ENCODE data around the gene ACP6.

Gene ACP6

DNA sequence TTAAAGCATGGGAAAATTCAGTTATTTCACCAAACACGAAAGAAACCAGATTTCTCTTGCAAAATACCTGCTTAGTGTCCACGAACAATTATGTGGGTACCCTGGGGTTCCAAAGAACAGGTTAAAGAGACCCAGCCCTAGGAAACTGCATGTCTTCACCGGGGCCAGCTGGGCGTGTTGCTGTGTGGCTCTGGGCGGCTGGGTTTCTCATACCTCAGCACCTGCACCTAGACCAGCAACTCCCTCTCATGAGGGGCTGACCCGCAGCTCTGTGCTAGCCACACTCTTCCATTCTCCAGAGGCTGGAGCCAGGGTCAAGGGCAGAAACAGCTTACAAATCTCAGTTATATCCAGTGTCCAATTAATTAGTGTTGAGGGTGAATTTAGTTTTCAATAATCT lies 40.3 kb downstream of the ACP6 start:
- no peak overlapping the region for H3K4me3 ChIP-seq (ENCODE audit: control insufficient read depth, low read depth, low read length)
- TF ChIP-seq, protein P1, sequence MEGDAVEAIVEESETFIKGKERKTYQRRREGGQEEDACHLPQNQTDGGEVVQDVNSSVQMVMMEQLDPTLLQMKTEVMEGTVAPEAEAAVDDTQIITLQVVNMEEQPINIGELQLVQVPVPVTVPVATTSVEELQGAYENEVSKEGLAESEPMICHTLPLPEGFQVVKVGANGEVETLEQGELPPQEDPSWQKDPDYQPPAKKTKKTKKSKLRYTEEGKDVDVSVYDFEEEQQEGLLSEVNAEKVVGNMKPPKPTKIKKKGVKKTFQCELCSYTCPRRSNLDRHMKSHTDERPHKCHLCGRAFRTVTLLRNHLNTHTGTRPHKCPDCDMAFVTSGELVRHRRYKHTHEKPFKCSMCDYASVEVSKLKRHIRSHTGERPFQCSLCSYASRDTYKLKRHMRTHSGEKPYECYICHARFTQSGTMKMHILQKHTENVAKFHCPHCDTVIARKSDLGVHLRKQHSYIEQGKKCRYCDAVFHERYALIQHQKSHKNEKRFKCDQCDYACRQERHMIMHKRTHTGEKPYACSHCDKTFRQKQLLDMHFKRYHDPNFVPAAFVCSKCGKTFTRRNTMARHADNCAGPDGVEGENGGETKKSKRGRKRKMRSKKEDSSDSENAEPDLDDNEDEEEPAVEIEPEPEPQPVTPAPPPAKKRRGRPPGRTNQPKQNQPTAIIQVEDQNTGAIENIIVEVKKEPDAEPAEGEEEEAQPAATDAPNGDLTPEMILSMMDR (IDR thresholded peaks at IDR 0.05; ENCODE audit: control insufficient read depth, insufficient read depth, low read depth, low read length, missing control alignments) = no peak
- no peak for DNase-seq (ENCODE audit: low read depth)

DNA sequence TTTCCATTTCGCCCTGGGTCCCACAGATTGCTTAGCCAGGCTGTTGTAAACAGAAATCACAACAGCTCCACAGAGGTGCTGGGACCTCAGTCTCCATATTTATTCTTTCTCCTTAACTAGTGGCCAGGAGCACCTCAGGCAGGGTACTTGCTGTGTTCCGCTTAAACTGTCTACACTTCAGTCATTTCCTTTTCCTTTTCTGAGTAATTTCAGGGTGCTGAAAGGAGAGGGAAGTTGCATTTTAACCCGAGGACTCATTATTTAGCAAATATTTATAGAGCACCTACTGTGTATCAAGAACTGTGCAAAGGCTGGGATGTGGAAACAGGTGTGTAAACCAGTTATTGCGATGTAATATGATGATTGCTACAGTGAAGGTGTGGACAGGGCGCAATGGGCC lies 41.9 kb downstream of the ACP6 start:
- DNase-seq (ENCODE audit: low read depth) = no peak
- no peak overlapping the region for H3K4me3 ChIP-seq (ENCODE audit: control insufficient read depth, low read depth, low read length)
- TF ChIP-seq, protein P1 (IDR thresholded peaks at IDR 0.05; ENCODE audit: control insufficient read depth, insufficient read depth, low read depth, low read length, missing control alignments) = no peak

DNA sequence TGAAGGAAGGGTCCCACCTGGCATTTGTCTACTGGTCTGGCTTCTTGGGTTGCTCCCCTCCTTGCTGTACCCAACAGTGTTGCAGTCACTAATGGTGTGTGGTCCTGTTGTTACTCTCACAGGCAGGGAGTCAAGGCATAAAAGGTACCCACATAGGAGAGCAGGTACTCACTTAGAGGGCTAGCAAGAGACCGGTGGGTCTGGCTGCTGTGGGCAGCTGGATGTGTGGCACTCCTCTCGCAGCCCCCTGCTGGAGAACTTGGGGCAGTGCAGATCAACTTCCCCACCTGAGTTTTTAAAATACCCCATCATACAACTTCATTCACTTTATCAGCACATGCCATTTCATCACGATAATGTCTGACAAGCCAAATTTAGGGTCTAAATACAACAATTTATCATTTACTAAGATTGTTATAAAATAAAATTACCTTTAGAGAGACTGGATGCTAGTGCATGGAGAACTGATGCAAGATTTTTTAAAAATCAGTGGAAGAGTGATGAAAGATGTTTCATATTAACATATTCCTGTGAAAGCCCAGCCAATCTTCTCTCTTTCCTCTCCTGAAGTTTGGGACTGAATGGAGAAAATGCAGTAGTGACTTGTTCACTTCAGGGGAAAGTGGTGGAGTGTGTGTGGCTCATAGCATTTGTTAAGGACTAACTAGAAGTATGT lies 42.8 kb downstream of the ACP6 start:
- TF ChIP-seq, protein P1 (IDR thresholded peaks at IDR 0.05; ENCODE audit: control insufficient read depth, insufficient read depth, low read depth, low read length, missing control alignments) = peak; percentile 95
- peak; percentile 0 for DNase-seq (ENCODE audit: low read depth)
- H3K4me3 ChIP-seq (ENCODE audit: control insufficient read depth, low read depth, low read length) = no peak overlapping the region

DNA sequence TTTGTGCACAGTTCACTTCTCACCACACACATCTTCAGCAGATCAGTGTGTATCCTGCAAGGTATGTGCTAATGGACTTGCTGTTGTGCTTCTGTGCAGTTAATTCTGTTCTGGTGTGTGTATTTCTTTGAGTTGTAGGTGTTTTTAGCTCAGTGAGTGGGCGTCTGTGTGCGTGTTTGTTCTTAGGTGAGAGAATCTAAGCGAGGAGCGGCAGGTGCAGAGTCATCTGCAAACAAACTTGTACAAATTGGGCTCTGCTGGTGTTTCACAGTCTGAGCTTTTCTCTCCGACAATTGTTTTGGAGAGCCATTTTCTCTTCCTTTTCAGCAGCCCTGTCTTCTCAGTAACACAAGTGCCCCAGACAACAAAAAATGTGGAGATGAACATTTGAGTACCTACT lies 43.6 kb downstream of the ACP6 start:
- no peak overlapping the region for H3K4me3 ChIP-seq (ENCODE audit: control insufficient read depth, low read depth, low read length)
- DNase-seq (ENCODE audit: low read depth) = no peak
- TF ChIP-seq, protein P1 (IDR thresholded peaks at IDR 0.05; ENCODE audit: control insufficient read depth, insufficient read depth, low read depth, low read length, missing control alignments) = no peak

DNA sequence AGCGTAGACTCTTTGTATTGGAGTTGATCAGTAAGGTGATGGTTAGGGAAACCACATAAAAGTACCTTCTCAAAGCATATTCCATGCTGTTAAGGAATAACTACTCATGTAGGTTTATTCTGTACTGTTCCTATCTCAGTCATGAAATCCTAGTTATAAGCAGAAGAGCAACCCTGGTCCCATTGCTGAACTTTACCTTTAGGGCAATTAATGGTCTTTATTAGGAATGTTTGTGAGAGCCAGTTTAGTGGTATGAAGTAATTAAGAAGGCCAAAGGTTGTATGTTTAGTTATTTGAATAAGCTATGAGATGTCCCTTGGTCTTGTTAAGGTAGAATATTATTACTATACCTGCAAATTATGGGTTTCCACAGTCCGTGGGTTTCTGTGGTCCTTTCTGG lies 44.0 kb downstream of the ACP6 start:
- DNase-seq (ENCODE audit: low read depth) = no peak
- TF ChIP-seq, protein P1 (IDR thresholded peaks at IDR 0.05; ENCODE audit: control insufficient read depth, insufficient read depth, low read depth, low read length, missing control alignments) = no peak
- no peak overlapping the region for H3K4me3 ChIP-seq (ENCODE audit: control insufficient read depth, low read depth, low read length)

DNA sequence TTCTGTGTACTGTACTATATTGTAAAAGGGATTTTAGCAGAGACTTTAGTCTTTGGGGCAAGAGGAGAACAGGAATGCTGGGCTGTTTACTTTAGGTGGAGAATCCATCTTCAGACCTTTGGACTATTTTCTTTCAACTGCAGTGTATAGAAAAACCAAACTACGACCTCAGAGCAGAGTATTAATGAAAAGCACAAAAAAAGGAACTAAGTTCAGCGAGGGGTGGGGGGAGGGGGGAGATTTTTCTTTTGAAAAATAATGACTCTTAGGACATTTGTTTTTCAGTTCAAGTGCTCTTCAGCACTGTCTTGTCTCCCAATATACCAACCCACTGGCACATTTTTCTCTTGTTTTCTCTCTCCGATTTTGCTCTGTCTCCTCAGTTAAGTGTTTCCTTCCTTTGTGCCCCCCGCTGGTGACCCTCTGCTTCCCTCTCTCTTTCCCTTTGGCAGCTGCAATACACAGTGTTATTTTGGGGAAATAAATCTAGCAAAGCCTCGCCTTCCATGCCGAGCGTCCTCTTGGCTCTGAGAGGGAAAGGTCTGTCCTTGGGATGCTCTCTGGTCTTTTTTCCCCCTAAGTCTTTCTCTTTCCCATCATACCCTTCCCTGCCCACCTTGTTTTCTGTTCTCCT lies 44.8 kb downstream of the ACP6 start:
- TF ChIP-seq, protein P1 (IDR thresholded peaks at IDR 0.05; ENCODE audit: control insufficient read depth, insufficient read depth, low read depth, low read length, missing control alignments) = no peak
- no peak for DNase-seq (ENCODE audit: low read depth)

More for the DNA sequence above, 44.8 kb downstream of the ACP6 start:
- no peak overlapping the region for H3K4me3 ChIP-seq (ENCODE audit: control insufficient read depth, low read depth, low read length)
